ENCODE results near the gene NTNG2.

NTNG2 gene

GRCh38 chr9:132194508-132194907 is 32.6 kb downstream of the NTNG2 start:
- Histone ChIP-seq H3K27me3 (0 out of 22 replicates have a peak, but pooled peaks cover 0 to 4% (median 0%) of the 10 kb centered on the region in 11 experiments), H3K4me2 (peak overlapping the region in 9 of 11 experiments; percentile 37 to 78 (median 56); a peak in 18 of 22 replicates), H3K9me3 (replicated peaks in 1 of 11) (peaks cover 0 to 14% (median 5%) of the 10 kb centered on the region in 11 experiments; a peak in 10 of 22 replicates), H3K9ac (peak overlapping the region in 2 of 11 experiments; percentile 8 to 23; a peak in 1 of 22 replicates), H4K20me1 (peaks cover 0 to 42% (median 0%) of the 10 kb centered on the region in 11 experiments; a peak in 5 of 22 replicates), H3K36me3 (peaks cover 0 to 20% (median 16%) of the 10 kb centered on the region in 11 experiments; a peak in 16 of 22 replicates), H3K4me3 (no peak overlapping the region), H3K4me1 (peaks cover 8 to 61% (median 52%) of the 10 kb centered on the region in 10 experiments), H3K27ac (no peak overlapping the region)
- TF ChIP-seq Cebpa-rat (IDR thresholded peaks at IDR 0.05): no peak

GRCh38 chr9:132197315-132197714 is 35.5 kb downstream of the NTNG2 start:
- Histone ChIP-seq H3K4me2 (no peak overlapping the region), H3K27ac (no peak overlapping the region), H3K9me3 (replicated peaks in 1 of 11) (peaks cover 0 to 15% (median 7%) of the 10 kb centered on the region in 11 experiments; a peak in 10 of 22 replicates), H3K4me1 (peaks cover 0 to 38% (median 24%) of the 10 kb centered on the region in 10 experiments; a peak in 16 of 20 replicates), H3K27me3 (no peaks in the 10 kb centered on the region), H4K20me1 (peaks cover 0 to 56% (median 9%) of the 10 kb centered on the region in 11 experiments; a peak in 8 of 22 replicates), H3K4me3 (no peak overlapping the region), H3K9ac (no peak overlapping the region), H3K36me3 (peaks cover 0 to 25% (median 16%) of the 10 kb centered on the region in 11 experiments; a peak in 16 of 22 replicates)
- TF ChIP-seq Cebpa-rat (IDR thresholded peaks at IDR 0.05): no peak

DNA sequence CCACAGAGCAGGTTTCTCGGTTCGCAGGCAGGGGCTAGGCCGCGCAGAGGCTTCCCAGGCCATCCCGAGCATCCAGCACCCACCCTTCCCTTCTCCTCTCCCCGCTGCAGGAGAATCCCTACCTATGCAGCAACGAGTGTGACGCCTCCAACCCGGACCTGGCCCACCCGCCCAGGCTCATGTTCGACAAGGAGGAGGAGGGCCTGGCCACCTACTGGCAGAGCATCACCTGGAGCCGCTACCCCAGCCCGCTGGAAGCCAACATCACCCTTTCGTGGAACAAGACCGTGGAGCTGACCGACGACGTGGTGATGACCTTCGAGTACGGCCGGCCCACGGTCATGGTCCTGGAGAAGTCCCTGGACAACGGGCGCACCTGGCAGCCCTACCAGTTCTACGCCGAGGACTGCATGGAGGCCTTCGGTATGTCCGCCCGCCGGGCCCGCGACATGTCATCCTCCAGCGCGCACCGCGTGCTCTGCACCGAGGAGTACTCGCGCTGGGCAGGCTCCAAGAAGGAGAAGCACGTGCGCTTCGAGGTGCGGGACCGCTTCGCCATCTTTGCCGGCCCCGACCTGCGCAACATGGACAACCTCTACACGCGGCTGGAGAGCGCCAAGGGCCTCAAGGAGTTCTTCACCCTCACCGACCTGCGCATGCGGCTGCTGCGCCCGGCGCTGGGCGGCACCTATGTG is 36.1 kb downstream of the NTNG2 start:
- H3K4me2 ChIP-seq: no peak overlapping the region
- TF ChIP-seq Cebpa-rat (IDR thresholded peaks at IDR 0.05): no peak
- peaks cover 0 to 58% (median 10%) of the 10 kb centered on the region in 11 experiments; a peak in 8 of 22 replicates for H4K20me1 ChIP-seq
- H3K4me3 ChIP-seq: no peak overlapping the region
- H3K27me3 ChIP-seq: no peaks in the 10 kb centered on the region
- peaks cover 0 to 15% (median 7%) of the 10 kb centered on the region in 11 experiments; a peak in 10 of 22 replicates for H3K9me3 ChIP-seq (replicated peaks in 1 of 11)
- H3K9ac ChIP-seq: no peak overlapping the region
- H3K4me1 ChIP-seq: peaks cover 0 to 34% (median 18%) of the 10 kb centered on the region in 10 experiments; a peak in 16 of 20 replicates
- peaks cover 0 to 25% (median 16%) of the 10 kb centered on the region in 11 experiments; a peak in 16 of 22 replicates for H3K36me3 ChIP-seq
- H3K27ac ChIP-seq: no peak overlapping the region

- peaks cover 0 to 25% (median 12%) of the 10 kb centered on the region in 10 experiments; a peak in 16 of 20 replicates for H3K4me1 ChIP-seq
- H4K20me1 ChIP-seq: peaks cover 0 to 58% (median 10%) of the 10 kb centered on the region in 11 experiments; a peak in 8 of 22 replicates
- peaks cover 0 to 25% (median 16%) of the 10 kb centered on the region in 11 experiments; a peak in 16 of 22 replicates for H3K36me3 ChIP-seq
- no peaks in the 10 kb centered on the region for H3K27me3 ChIP-seq
- no peak overlapping the region for H3K9ac ChIP-seq
- no peak for TF ChIP-seq Cebpa-rat (IDR thresholded peaks at IDR 0.05)
- H3K4me3 ChIP-seq: no peak overlapping the region
- no peak overlapping the region for H3K4me2 ChIP-seq
- H3K27ac ChIP-seq: no peak overlapping the region
- H3K9me3 ChIP-seq (replicated peaks in 1 of 11): peaks cover 0 to 16% (median 7%) of the 10 kb centered on the region in 11 experiments; a peak in 10 of 22 replicates
Observed at GRCh38 chr9:132199056-132199455, 37.2 kb downstream of the NTNG2 start.

DNA sequence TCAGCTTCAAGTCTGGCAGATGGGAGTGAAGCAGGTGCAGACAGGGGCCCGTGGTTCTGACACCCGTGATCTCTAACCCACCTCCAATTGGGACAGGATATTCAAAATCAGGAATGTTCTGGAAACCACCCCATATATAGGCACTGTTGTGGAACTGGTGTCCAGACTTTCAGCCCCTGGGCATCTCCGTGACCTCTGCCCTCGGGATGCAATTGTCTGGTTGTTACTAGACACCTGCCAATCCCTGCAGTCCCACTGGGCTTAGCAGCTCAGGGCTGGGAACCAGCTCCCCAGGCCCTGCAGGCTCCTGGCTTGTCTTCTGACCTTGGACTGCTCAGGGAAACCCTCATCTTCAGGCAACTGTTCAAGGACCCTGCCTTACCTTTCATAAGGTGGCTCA is 38.8 kb downstream of the NTNG2 start:
- Histone ChIP-seq H3K36me3 (peaks cover 0 to 25% (median 16%) of the 10 kb centered on the region in 11 experiments; a peak in 16 of 22 replicates), H3K27ac (no peak overlapping the region), H4K20me1 (peaks cover 0 to 49% (median 10%) of the 10 kb centered on the region in 11 experiments; a peak in 8 of 22 replicates), H3K4me3 (no peak overlapping the region), H3K27me3 (no peaks in the 10 kb centered on the region), H3K4me1 (peaks cover 0 to 12% (median 2%) of the 10 kb centered on the region in 10 experiments; a peak in 5 of 20 replicates), H3K9me3 (replicated peaks in 1 of 11) (peaks cover 5 to 28% (median 17%) of the 10 kb centered on the region in 11 experiments; a peak in 19 of 22 replicates), H3K9ac (no peak overlapping the region), H3K4me2 (no peak overlapping the region)
- TF ChIP-seq Cebpa-rat (IDR thresholded peaks at IDR 0.05): no peak

DNA sequence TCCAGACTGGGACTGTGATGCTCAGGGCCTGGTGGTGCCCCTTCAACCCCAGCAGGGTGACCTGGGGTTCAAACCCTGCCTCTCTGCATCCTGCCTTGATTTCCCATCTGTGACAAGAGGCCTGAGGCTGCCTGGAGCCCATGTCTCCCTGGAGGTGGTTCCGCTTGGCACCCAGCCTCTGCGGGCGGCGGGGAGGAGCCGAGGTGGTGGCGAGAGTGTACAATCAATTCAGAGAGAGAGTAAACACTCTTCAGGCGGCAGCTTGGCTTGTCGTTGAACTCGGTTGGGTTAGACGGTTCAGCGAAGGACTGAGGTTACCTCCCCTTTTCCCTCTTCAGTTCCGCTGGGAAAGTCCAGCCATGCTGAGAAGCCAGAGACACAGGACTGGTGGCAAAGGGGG is 39.3 kb downstream of the NTNG2 start:
- peaks cover 0 to 12% (median 2%) of the 10 kb centered on the region in 10 experiments; a peak in 5 of 20 replicates for H3K4me1 ChIP-seq
- H3K4me2 ChIP-seq: no peak overlapping the region
- no peak overlapping the region for H3K4me3 ChIP-seq
- no peak overlapping the region for H3K9ac ChIP-seq
- peaks cover 0 to 27% (median 16%) of the 10 kb centered on the region in 11 experiments; a peak in 16 of 22 replicates for H3K36me3 ChIP-seq
- peaks cover 5 to 28% (median 17%) of the 10 kb centered on the region in 11 experiments; a peak in 19 of 22 replicates for H3K9me3 ChIP-seq (replicated peaks in 1 of 11)
- peaks cover 0 to 49% (median 10%) of the 10 kb centered on the region in 11 experiments; a peak in 8 of 22 replicates for H4K20me1 ChIP-seq
- H3K27me3 ChIP-seq: no peaks in the 10 kb centered on the region
- TF ChIP-seq Cebpa-rat (IDR thresholded peaks at IDR 0.05): no peak
- H3K27ac ChIP-seq: no peak overlapping the region

DNA sequence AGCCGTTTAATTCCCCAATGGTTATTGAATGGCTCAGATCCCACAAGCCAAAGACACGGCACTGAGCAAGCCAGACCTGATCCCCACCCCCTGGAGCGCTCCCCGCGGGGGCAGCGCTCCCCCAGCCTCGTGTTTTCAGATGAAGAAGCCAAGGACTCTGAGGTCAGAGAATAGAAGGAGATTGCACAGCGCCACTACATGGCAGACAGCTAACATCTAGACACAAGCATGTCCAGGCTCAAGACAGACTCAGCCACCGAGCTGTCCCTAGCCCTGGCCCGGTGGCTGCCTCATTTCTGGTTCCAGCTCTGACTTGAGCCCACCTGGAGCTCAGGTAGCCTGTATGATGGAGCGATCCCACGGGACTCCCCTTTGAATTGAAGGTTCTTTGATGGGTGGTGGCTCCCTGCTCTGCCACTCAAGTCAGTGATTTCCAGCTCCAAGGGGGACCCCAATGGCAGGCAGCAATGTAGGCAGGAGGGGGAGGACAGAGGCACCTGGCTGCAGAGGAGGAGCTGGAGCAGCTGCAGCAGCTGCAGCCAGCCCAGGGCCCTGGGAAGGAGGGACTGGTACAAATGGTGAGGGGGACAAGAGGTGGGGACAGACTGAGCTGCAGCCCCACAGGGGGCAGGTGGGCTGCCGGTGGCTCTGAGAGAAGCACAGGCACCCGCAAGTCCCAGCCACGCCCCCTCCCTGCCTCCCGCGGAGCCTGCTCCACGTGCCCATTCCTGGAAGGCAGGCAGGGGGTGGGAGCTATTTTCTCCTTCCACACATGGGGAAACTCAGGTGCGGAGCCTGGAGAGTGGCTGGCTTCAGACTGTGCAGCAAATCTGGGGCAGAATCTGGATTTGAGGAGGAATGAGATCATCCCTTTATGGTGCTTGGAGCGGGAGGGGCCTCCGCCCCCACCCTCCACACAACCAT is 40.2 kb downstream of the NTNG2 start:
- H3K4me1 ChIP-seq: peaks cover 0 to 12% (median 2%) of the 10 kb centered on the region in 10 experiments; a peak in 5 of 20 replicates
- H3K9ac ChIP-seq: no peak overlapping the region
- H3K27me3 ChIP-seq: no peaks in the 10 kb centered on the region
- no peak overlapping the region for H3K27ac ChIP-seq
- peaks cover 0 to 28% (median 16%) of the 10 kb centered on the region in 11 experiments; a peak in 16 of 22 replicates for H3K36me3 ChIP-seq
- TF ChIP-seq Cebpa-rat (IDR thresholded peaks at IDR 0.05): no peak
- peaks cover 5 to 28% (median 17%) of the 10 kb centered on the region in 11 experiments; a peak in 19 of 22 replicates for H3K9me3 ChIP-seq (replicated peaks in 1 of 11)
- H4K20me1 ChIP-seq: peaks cover 0 to 54% (median 10%) of the 10 kb centered on the region in 11 experiments; a peak in 8 of 22 replicates
- peak overlapping the region in 1 of 11 experiments; percentile 20; a peak in 1 of 22 replicates for H3K4me2 ChIP-seq
- H3K4me3 ChIP-seq: no peak overlapping the region

GRCh38 chr9:132204883-132205282 is 43.0 kb downstream of the NTNG2 start:
- H3K4me2 ChIP-seq: no peak overlapping the region
- no peaks in the 10 kb centered on the region for H3K27me3 ChIP-seq
- no peak overlapping the region for H3K4me3 ChIP-seq
- no peak overlapping the region for H3K27ac ChIP-seq
- peaks cover 0 to 8% (median 0%) of the 10 kb centered on the region in 11 experiments; a peak in 4 of 22 replicates for H3K36me3 ChIP-seq
- no peak overlapping the region for H3K9ac ChIP-seq
- peaks cover 5 to 14% (median 9%) of the 10 kb centered on the region in 11 experiments; a peak in 18 of 22 replicates for H3K9me3 ChIP-seq (replicated peaks in 1 of 11)
- H4K20me1 ChIP-seq: peaks cover 0 to 71% (median 10%) of the 10 kb centered on the region in 11 experiments; a peak in 8 of 22 replicates
- peaks cover 0 to 21% (median 10%) of the 10 kb centered on the region in 10 experiments; a peak in 15 of 20 replicates for H3K4me1 ChIP-seq
- TF ChIP-seq Cebpa-rat (IDR thresholded peaks at IDR 0.05): no peak

Measured in BLaER1 treated with 17β-estradiol and CSF1 and Interleukin-3, amounts not matched to agents 10 nM and 100 nM (cell line).